Measurements from ENCODE around the gene COL18A1. TPM values are rescaled to one million over a fixed set of nuclear protein-coding genes. Genes with fewer than 3 reads are reported as not detected.

COL18A1 gene
- total RNA-seq, 1 donor: 33.7 TPM

- TF ChIP-seq CTCF (IDR thresholded peaks at IDR 0.05; ENCODE audit: insufficient read depth, low read depth, low read length): no peak
- H3K4me3 ChIP-seq (ENCODE audit: low read depth, low read length): no peak overlapping the region
- no peak for DNase-seq (ENCODE audit: low read depth)
Measured at GRCh38 chr21:45379171-45379900, 25.6 kb upstream of the COL18A1 start.

- DNase-seq (ENCODE audit: low read depth): no peak
- TF ChIP-seq CTCF (IDR thresholded peaks at IDR 0.05; ENCODE audit: insufficient read depth, low read depth, low read length): no peak
- H3K4me3 ChIP-seq (ENCODE audit: low read depth, low read length): no peak overlapping the region
Measured at GRCh38 chr21:45379901-45380330, 25.0 kb upstream of the COL18A1 start.

- no peak for DNase-seq (ENCODE audit: low read depth)
- H3K4me3 ChIP-seq (ENCODE audit: low read depth, low read length): no peak overlapping the region
- TF ChIP-seq CTCF (IDR thresholded peaks at IDR 0.05; ENCODE audit: insufficient read depth, low read depth, low read length): no peak
Measured at GRCh38 chr21:45380566-45380965, 24.4 kb upstream of the COL18A1 start.

GRCh38 chr21:45381036-45381787 is 23.8 kb upstream of the COL18A1 start:
- no peak for DNase-seq (ENCODE audit: low read depth)
- no peak for TF ChIP-seq CTCF (IDR thresholded peaks at IDR 0.05; ENCODE audit: insufficient read depth, low read depth, low read length)
- H3K4me3 ChIP-seq (ENCODE audit: low read depth, low read length): no peak overlapping the region

GRCh38 chr21:45381865-45382696 is 22.9 kb upstream of the COL18A1 start:
- no peak overlapping the region for H3K4me3 ChIP-seq (ENCODE audit: low read depth, low read length)
- DNase-seq (ENCODE audit: low read depth): no peak
- TF ChIP-seq CTCF (IDR thresholded peaks at IDR 0.05; ENCODE audit: insufficient read depth, low read depth, low read length): no peak

GRCh38 chr21:45382697-45382997 is 22.3 kb upstream of the COL18A1 start:
- no peak for TF ChIP-seq CTCF (IDR thresholded peaks at IDR 0.05; ENCODE audit: insufficient read depth, low read depth, low read length)
- no peak overlapping the region for H3K4me3 ChIP-seq (ENCODE audit: low read depth, low read length)
- DNase-seq (ENCODE audit: low read depth): no peak
